NCI-H2029 (cell line): ENCODE results near the gene PTX3.

Experiments used
- DNase-seq: peaks from one replicate; lab custom pipeline; 2025; lab: John Stamatoyannopoulos, UW

The PTX3 gene

GRCh38 chr3:157475921-157476414 lies 39.3 kb downstream of the PTX3 start:
- no peak for DNase-seq

- DNase-seq = no peak
These were observed 40.8 kb downstream of the PTX3 start for GRCh38 chr3:157477441-157477840.

GRCh38 chr3:157479464-157480243 lies 43.0 kb downstream of the PTX3 start:
- DNase-seq = no peak

- no peak for DNase-seq
These were observed 50.7 kb downstream of the PTX3 start for GRCh38 chr3:157487339-157487738.

GRCh38 chr3:157488144-157488543 lies 51.5 kb downstream of the PTX3 start:
- no peak for DNase-seq

- peak; percentile 71 for DNase-seq
These were observed 54.5 kb downstream of the PTX3 start for GRCh38 chr3:157491136-157491535.
